ENCODE measurements around the gene SSBP4.
A peak's percentile ranks its signal among the peaks of the same experiment; 100 is the strongest.
"Not testable (repeated sequence)": the region's sequence is repeated elsewhere in the genome, so short reads cannot be mapped to it uniquely, and the experiment has no call there.

The SSBP4 gene

DNA sequence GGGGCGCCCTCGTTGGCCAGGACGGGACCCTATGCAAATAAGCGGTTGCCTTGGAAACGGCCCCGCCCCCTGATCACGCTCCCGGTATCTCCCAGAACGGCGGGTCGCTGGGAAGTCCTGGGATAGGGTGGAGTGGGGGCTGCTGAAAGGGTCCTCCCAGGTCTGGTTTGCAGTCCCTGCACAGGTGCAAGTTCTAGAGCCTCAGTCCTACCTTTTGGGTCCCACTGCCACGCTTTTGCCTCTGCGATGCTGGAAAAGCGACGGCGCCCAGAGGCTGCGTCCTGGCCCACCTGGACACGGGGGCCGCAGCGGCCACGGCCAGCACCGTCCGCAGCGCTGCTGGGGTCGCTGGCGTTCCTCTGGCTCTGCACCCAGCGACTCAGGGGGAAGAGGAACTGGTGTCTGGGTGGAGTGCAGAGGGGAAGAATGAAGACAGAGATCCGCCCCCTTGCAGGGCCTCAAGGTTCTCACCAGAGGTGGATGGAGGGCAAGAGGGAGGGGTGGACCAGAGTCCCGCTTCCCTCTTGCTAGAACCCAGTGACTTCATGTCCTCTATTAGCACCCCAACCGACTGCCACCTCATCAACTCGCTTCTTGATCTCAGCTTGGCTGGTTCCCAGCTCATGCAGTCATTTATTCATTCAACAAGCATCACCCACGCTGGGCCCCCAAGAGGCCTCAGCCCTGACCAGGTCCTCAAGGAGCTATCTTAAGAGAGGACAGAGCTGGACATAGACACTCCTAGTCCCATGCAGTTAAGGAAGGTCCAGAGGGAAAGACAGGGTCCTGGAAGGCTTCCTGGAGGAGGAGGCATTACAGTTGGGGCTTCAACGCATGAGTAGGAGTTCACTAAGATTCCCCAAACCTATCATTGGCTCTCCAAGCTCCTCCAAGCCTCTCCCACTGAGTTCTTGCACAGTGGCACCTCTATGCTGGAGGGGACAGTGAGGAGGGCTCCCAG, 21.7 kb upstream of the SSBP4 start, which contains the start of gene LRRC25:
Gene LRRC25 (minus strand): TSS at position 381 of the 961 bp plus-strand sequence. CDS start 659 bp downstream, outside the sequence.
- H3K4me1 ChIP-seq (ENCODE audit: control insufficient read depth, low read depth, low read length), result no peaks in the 10 kb centered on the region
- no peak within 1 kb of the TSS for H3K23ac ChIP-seq (ENCODE audit: low read length)
- no peaks in the 10 kb centered on the region for H3K27me3 ChIP-seq (ENCODE audit: insufficient read depth, low read length, poor library complexity)
- H2BK15ac ChIP-seq (replicated peaks; ENCODE audit: low read depth), result no peak within 1 kb of the TSS
- H4K5ac ChIP-seq (ENCODE audit: low read length), result no peak within 1 kb of the TSS
- H2BK5ac ChIP-seq (ENCODE audit: low read length), result no peak within 1 kb of the TSS
- H3K79me1 ChIP-seq (ENCODE audit: low read length), result no peaks in the 10 kb centered on the region
- no peak within 1 kb of the TSS for H3K4me3 ChIP-seq (ENCODE audit: low read length)
- H3K36me3 ChIP-seq (ENCODE audit: control insufficient read depth, insufficient read depth, low read length), result no peaks in the 10 kb centered on the region
- H3K9ac ChIP-seq (ENCODE audit: low read length), result no peak within 1 kb of the TSS
- peak; percentile 70 for DNase-seq
- no peak within 1 kb of the TSS for H2BK120ac ChIP-seq (ENCODE audit: low read depth, low read length)
- peak within 1 kb of the TSS; percentile 15 for H3K56ac ChIP-seq (ENCODE audit: low read length)
- no peak within 1 kb of the TSS for H2AK5ac ChIP-seq (ENCODE audit: low read length)
- no peak within 1 kb of the TSS for H3K27ac ChIP-seq (ENCODE audit: low read depth, low read length)
- no peaks in the 10 kb centered on the region for H3K79me2 ChIP-seq (ENCODE audit: control insufficient read depth, insufficient read depth, low read length)
- no peak within 1 kb of the TSS for H3K18ac ChIP-seq (ENCODE audit: low read length)
- H4K8ac ChIP-seq (ENCODE audit: low read depth, low read length), result no peak within 1 kb of the TSS
- H3K4ac ChIP-seq (ENCODE audit: low read depth, low read length), result no peak within 1 kb of the TSS
- H3K4me2 ChIP-seq (ENCODE audit: low read length), result no peak within 1 kb of the TSS
- no CpG with 5 or more reads among the region's 33 CpGs for whole genome bisulfite sequencing (ENCODE audit: extremely low coverage, insufficient coverage, low lambda C conversion rate)

- Histone ChIP-seq H2AK5ac (ENCODE audit: low read length) (no peak overlapping the region), H3K4ac (ENCODE audit: low read depth, low read length) (no peak overlapping the region), H3K18ac (ENCODE audit: low read length) (no peak overlapping the region), H3K27ac (ENCODE audit: low read depth, low read length) (no peak overlapping the region), H3K4me2 (ENCODE audit: low read length) (no peak overlapping the region), H2BK15ac (replicated peaks; ENCODE audit: low read depth) (no peak overlapping the region), H3K23ac (ENCODE audit: low read length) (no peak overlapping the region), H3K79me2 (ENCODE audit: control insufficient read depth, insufficient read depth, low read length) (no peaks in the 10 kb centered on the region), H3K27me3 (ENCODE audit: insufficient read depth, low read length, poor library complexity) (no peaks in the 10 kb centered on the region), H3K4me1 (ENCODE audit: control insufficient read depth, low read depth, low read length) (no peaks in the 10 kb centered on the region), H3K4me3 (ENCODE audit: low read length) (no peak overlapping the region), H3K9ac (ENCODE audit: low read length) (no peak overlapping the region), H4K8ac (ENCODE audit: low read depth, low read length) (no peak overlapping the region), H3K36me3 (ENCODE audit: control insufficient read depth, insufficient read depth, low read length) (no peaks in the 10 kb centered on the region), H2BK120ac (ENCODE audit: low read depth, low read length) (no peak overlapping the region), H3K79me1 (ENCODE audit: low read length) (no peaks in the 10 kb centered on the region), H2BK5ac (ENCODE audit: low read length) (no peak overlapping the region), H4K5ac (ENCODE audit: low read length) (no peak overlapping the region), H3K56ac (ENCODE audit: low read length) (no peak overlapping the region)
- no CpG with 5 or more reads among the region's 6 CpGs for WGBS (ENCODE audit: extremely low coverage, insufficient coverage, low lambda C conversion rate)
- no peak for DNase-seq
These were observed 20.2 kb upstream of the SSBP4 start for GRCh38 chr19:18399008-18399407.

DNA sequence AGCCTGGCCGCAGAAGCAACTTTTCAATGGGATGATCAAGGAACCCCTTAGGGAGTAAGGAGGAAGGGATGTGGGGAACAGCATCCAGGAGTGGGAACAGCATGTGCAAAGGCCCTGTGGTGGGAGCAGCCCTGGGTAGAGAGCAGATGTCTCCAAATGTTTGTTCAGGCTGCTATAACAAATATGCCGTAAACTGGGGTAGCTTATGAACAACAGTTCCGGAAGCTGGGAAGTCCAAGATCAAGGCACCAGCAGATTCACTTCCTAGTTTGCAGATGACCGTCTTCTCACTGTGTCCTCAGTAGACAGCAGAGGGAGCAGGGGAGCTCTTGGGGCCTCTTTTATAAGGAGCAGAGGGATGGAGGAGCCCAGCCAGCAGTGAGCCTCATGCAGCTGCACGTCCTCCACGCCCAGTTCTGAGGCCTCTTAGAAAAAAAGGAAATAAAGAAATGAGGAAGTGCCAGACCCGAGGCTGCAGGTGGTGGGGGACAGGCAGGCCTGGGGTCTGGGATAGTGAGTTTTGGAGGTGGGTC, 17.6 kb upstream of the SSBP4 start:
- Histone ChIP-seq H3K27me3 (ENCODE audit: insufficient read depth, low read length, poor library complexity) (no peaks in the 10 kb centered on the region), H3K4me2 (ENCODE audit: low read length) (no peak overlapping the region), H2AK5ac (ENCODE audit: low read length) (no peak overlapping the region), H3K27ac (ENCODE audit: low read depth, low read length) (no peak overlapping the region), H3K23ac (ENCODE audit: low read length) (no peak overlapping the region), H4K8ac (ENCODE audit: low read depth, low read length) (no peak overlapping the region), H4K5ac (ENCODE audit: low read length) (no peak overlapping the region), H3K36me3 (ENCODE audit: control insufficient read depth, insufficient read depth, low read length) (no peaks in the 10 kb centered on the region), H3K9ac (ENCODE audit: low read length) (no peak overlapping the region), H2BK15ac (replicated peaks; ENCODE audit: low read depth) (no peak overlapping the region), H2BK5ac (ENCODE audit: low read length) (no peak overlapping the region), H3K4me3 (ENCODE audit: low read length) (no peak overlapping the region), H3K56ac (ENCODE audit: low read length) (no peak overlapping the region), H3K79me2 (ENCODE audit: control insufficient read depth, insufficient read depth, low read length) (no peaks in the 10 kb centered on the region), H3K4ac (ENCODE audit: low read depth, low read length) (no peak overlapping the region), H2BK120ac (ENCODE audit: low read depth, low read length) (no peak overlapping the region), H3K4me1 (ENCODE audit: control insufficient read depth, low read depth, low read length) (no peaks in the 10 kb centered on the region), H3K79me1 (ENCODE audit: low read length) (no peaks in the 10 kb centered on the region), H3K18ac (ENCODE audit: low read length) (no peak overlapping the region)
- peak; percentile 81 for DNase-seq
- WGBS (ENCODE audit: extremely low coverage, insufficient coverage, low lambda C conversion rate), result no CpG with 5 or more reads among the region's 7 CpGs

- H3K4me3 ChIP-seq (ENCODE audit: low read length), result not testable (repeated sequence)
These were observed 16.5 kb upstream of the SSBP4 start for GRCh38 chr19:18402455-18403248.

GRCh38 chr19:18405754-18406153, 13.4 kb upstream of the SSBP4 start:
- H2BK15ac ChIP-seq (replicated peaks; ENCODE audit: low read depth); H3K4me1 ChIP-seq (ENCODE audit: control insufficient read depth, low read depth, low read length); H3K79me1 ChIP-seq (ENCODE audit: low read length); H4K8ac ChIP-seq (ENCODE audit: low read depth, low read length); H3K4me2 ChIP-seq (ENCODE audit: low read length); H3K23ac ChIP-seq (ENCODE audit: low read length); H2BK5ac ChIP-seq (ENCODE audit: low read length); H4K5ac ChIP-seq (ENCODE audit: low read length); H3K27ac ChIP-seq (ENCODE audit: low read depth, low read length); H3K4ac ChIP-seq (ENCODE audit: low read depth, low read length); H3K9ac ChIP-seq (ENCODE audit: low read length); H3K27me3 ChIP-seq (ENCODE audit: insufficient read depth, low read length, poor library complexity); H3K18ac ChIP-seq (ENCODE audit: low read length); H3K36me3 ChIP-seq (ENCODE audit: control insufficient read depth, insufficient read depth, low read length); H3K79me2 ChIP-seq (ENCODE audit: control insufficient read depth, insufficient read depth, low read length); H3K4me3 ChIP-seq (ENCODE audit: low read length); H3K56ac ChIP-seq (ENCODE audit: low read length); DNase-seq; H2BK120ac ChIP-seq (ENCODE audit: low read depth, low read length); H2AK5ac ChIP-seq (ENCODE audit: low read length): not testable (repeated sequence)
- WGBS (ENCODE audit: extremely low coverage, insufficient coverage, low lambda C conversion rate), result no CpG with 5 or more reads among the region's 11 CpGs

More at GRCh38 chr19:18402455-18403248, 16.5 kb upstream of the SSBP4 start:
- WGBS (ENCODE audit: extremely low coverage, insufficient coverage, low lambda C conversion rate), result no CpG with 5 or more reads among the region's 18 CpGs
- not testable (repeated sequence) for H2BK15ac ChIP-seq (replicated peaks; ENCODE audit: low read depth); H3K4ac ChIP-seq (ENCODE audit: low read depth, low read length); H3K79me1 ChIP-seq (ENCODE audit: low read length); H2BK5ac ChIP-seq (ENCODE audit: low read length); H4K8ac ChIP-seq (ENCODE audit: low read depth, low read length); H3K23ac ChIP-seq (ENCODE audit: low read length); H3K79me2 ChIP-seq (ENCODE audit: control insufficient read depth, insufficient read depth, low read length); H3K56ac ChIP-seq (ENCODE audit: low read length); H3K4me2 ChIP-seq (ENCODE audit: low read length); H3K27ac ChIP-seq (ENCODE audit: low read depth, low read length); DNase-seq; H4K5ac ChIP-seq (ENCODE audit: low read length); H3K4me1 ChIP-seq (ENCODE audit: control insufficient read depth, low read depth, low read length); H3K36me3 ChIP-seq (ENCODE audit: control insufficient read depth, insufficient read depth, low read length); H2BK120ac ChIP-seq (ENCODE audit: low read depth, low read length); H3K18ac ChIP-seq (ENCODE audit: low read length); H3K9ac ChIP-seq (ENCODE audit: low read length); H2AK5ac ChIP-seq (ENCODE audit: low read length); H3K27me3 ChIP-seq (ENCODE audit: insufficient read depth, low read length, poor library complexity)

Data from mesendoderm (in vitro differentiated cells).